B cell (primary cell): ENCODE data around the gene CDC42EP4.

Source experiments
- CTCF ChIP-seq: fragments of 200-600 bp; IDR thresholded peaks from one replicate; pipeline ENCODE4 v1.8.0; 2022; ENCODE audit warnings: antibody characterized with exemption, mild to moderate bottlenecking
- EZH2 ChIP-seq: IDR thresholded peaks from 2 replicates; pipeline ENCODE4 v1.6.1; 2012; ENCODE audit warnings: borderline replicate concordance, low read depth, mild to moderate bottlenecking, moderate library complexity, low read length; ENCODE audit not compliant: insufficient read depth, poor library complexity, severe bottlenecking

GRCh38 chr17:73301369-73301768, 10.4 kb downstream of the CDC42EP4 start:
- TF ChIP-seq CTCF (no peak), EZH2 (no peak)
